H1 (cell line): Measurements from ENCODE around the gene DNER.

Experiments
- BRCA1 ChIP-seq: IDR thresholded peaks from 2 replicates; pipeline ENCODE4 v1.6.1; 2012; ENCODE audit warnings: low read depth, low read length, improper control_type of control experiment
- CHD2 ChIP-seq: IDR thresholded peaks from 2 replicates; pipeline ENCODE4 v1.6.1; 2012; ENCODE audit warnings: low read length, improper control_type of control experiment
- EP300 ChIP-seq, 2 experiments: IDR thresholded peaks; 1 replicate in 1 of 2; 2 replicates in 1 of 2; pipeline ENCODE4 v1.6.1; 2011 to 2012; ENCODE audit warnings: low read depth in 2 of 2, low read length in 2 of 2, mild to moderate bottlenecking in 2 of 2, borderline replicate concordance in 1 of 2, inconsistent platforms in 1 of 2, moderate library complexity in 1 of 2
- GABPA ChIP-seq: IDR thresholded peaks from 2 replicates; pipeline ENCODE4 v1.6.1; 2011; ENCODE audit warnings: mild to moderate bottlenecking, low read length, moderate library complexity, borderline replicate concordance; ENCODE audit not compliant: insufficient read depth
- POLR2A ChIP-seq, 2 experiments: IDR thresholded peaks; 1 replicate in 1 of 2; 2 replicates in 1 of 2; pipeline ENCODE4 v1.6.1; 2011; ENCODE audit warnings: low read depth in 2 of 2, low read length in 2 of 2, mild to moderate bottlenecking in 2 of 2; ENCODE audit errors: control extremely low read depth in 1 of 2
- POLR2AphosphoS5 ChIP-seq: IDR thresholded peaks from 2 replicates; pipeline ENCODE4 v1.6.1; 2011; ENCODE audit warnings: low read depth, low read length
- RFX5 ChIP-seq: IDR thresholded peaks from 2 replicates; pipeline ENCODE4 v1.6.1; 2011; ENCODE audit warnings: low read depth, low read length, improper control_type of control experiment, borderline replicate concordance
- TEAD4 ChIP-seq: IDR thresholded peaks from 2 replicates; pipeline ENCODE4 v1.6.1; 2012; ENCODE audit warnings: low read depth, low read length, inconsistent platforms, mixed read lengths
- YY1 ChIP-seq: IDR thresholded peaks from 2 replicates; pipeline ENCODE4 v1.6.1; 2011; ENCODE audit warnings: low read depth, mild to moderate bottlenecking, low read length
- TF ChIP-seq, protein P1 (sequence below), 3 experiments: IDR thresholded peaks; 1 replicate in 2 of 3; 2 replicates in 1 of 3; pipeline versions ENCODE4 v1.5.1 to v1.6.1; 2011; ENCODE audit warnings: low read length in 3 of 3, mild to moderate bottlenecking in 3 of 3, inconsistent platforms in 2 of 3, low read depth in 1 of 3, moderate library complexity in 1 of 3; ENCODE audit not compliant: insufficient read depth in 1 of 3; ENCODE audit errors: control extremely low read depth in 1 of 3

GRCh38 chr2:229629039-229629438 is 85.3 kb downstream of the DNER start:
- TF ChIP-seq, protein P1, sequence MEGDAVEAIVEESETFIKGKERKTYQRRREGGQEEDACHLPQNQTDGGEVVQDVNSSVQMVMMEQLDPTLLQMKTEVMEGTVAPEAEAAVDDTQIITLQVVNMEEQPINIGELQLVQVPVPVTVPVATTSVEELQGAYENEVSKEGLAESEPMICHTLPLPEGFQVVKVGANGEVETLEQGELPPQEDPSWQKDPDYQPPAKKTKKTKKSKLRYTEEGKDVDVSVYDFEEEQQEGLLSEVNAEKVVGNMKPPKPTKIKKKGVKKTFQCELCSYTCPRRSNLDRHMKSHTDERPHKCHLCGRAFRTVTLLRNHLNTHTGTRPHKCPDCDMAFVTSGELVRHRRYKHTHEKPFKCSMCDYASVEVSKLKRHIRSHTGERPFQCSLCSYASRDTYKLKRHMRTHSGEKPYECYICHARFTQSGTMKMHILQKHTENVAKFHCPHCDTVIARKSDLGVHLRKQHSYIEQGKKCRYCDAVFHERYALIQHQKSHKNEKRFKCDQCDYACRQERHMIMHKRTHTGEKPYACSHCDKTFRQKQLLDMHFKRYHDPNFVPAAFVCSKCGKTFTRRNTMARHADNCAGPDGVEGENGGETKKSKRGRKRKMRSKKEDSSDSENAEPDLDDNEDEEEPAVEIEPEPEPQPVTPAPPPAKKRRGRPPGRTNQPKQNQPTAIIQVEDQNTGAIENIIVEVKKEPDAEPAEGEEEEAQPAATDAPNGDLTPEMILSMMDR (IDR thresholded peaks at IDR 0.05; ENCODE audit: control extremely low read depth in 1 of 3, insufficient read depth in 1 of 3, low read depth in 1 of 3, low read length in 3 of 3) = no peak
- no peak for TF ChIP-seq RFX5
- no peak for TF ChIP-seq POLR2A (IDR thresholded peaks at IDR 0.05; ENCODE audit: control extremely low read depth in 1 of 2, low read depth in 2 of 2, low read length in 2 of 2)
- no peak for TF ChIP-seq TEAD4
- TF ChIP-seq POLR2AphosphoS5 = no peak
- TF ChIP-seq EP300 (IDR thresholded peaks at IDR 0.05; ENCODE audit: borderline replicate concordance in 1 of 2, low read depth in 2 of 2, low read length in 2 of 2) = no peak
- no peak for TF ChIP-seq GABPA
- TF ChIP-seq CHD2 = no peak
- no peak for TF ChIP-seq YY1
- no peak for TF ChIP-seq BRCA1
